ENCODE results near the gene CHST14.

GRCh38 chr15:40443846-40444245 is 26.9 kb upstream of the CHST14 start:
- TF ChIP-seq CTCF (conservative IDR thresholded peaks at IDR 0.05; ENCODE audit: low read depth, low read length) = no peak
- TF ChIP-seq EZH2 (IDR thresholded peaks at IDR 0.05; ENCODE audit: borderline replicate concordance, low read depth, low read length, poor library complexity, severe bottlenecking) = no peak
